Medulla oblongata (tissue), 1 donor: ENCODE results near the gene RNF222.
"Not testable (repeated sequence)": the region's sequence is repeated elsewhere in the genome, so short reads cannot be mapped to it uniquely, and the experiment has no call there.

Experiments
- DNase-seq: peaks from one replicate; pipeline ENCODE4 v3.0.0-alpha.2; 2015; ENCODE audit errors: extremely low spot score

The RNF222 gene

GRCh38 chr17:8380049-8380448, 17.6 kb downstream of the RNF222 start:
- DNase-seq, result no peak

GRCh38 chr17:8378117-8378516, 19.5 kb downstream of the RNF222 start:
- DNase-seq, result not testable (repeated sequence)

- DNase-seq, result no peak
Observed at GRCh38 chr17:8377422-8377821, 20.2 kb downstream of the RNF222 start.

- peak; percentile 86 for DNase-seq
Observed at GRCh38 chr17:8376271-8377067, 21.2 kb downstream of the RNF222 start, which contains the start of gene KRABD2. Gene KRABD2, minus strand, starts transcription at chr17:8376704.

GRCh38 chr17:8375738-8376259, 21.8 kb downstream of the RNF222 start:
- no peak for DNase-seq

GRCh38 chr17:8373856-8374255, 23.8 kb downstream of the RNF222 start:
- not testable (repeated sequence) for DNase-seq

GRCh38 chr17:8372422-8372821, 25.2 kb downstream of the RNF222 start:
- no peak for DNase-seq

- DNase-seq, result no peak
Observed at GRCh38 chr17:8371786-8372185, 25.8 kb downstream of the RNF222 start.

GRCh38 chr17:8369944-8370343, 27.7 kb downstream of the RNF222 start:
- peak; percentile 36 for DNase-seq

- DNase-seq, result no peak
Observed at GRCh38 chr17:8368193-8368592, 29.4 kb downstream of the RNF222 start.

- no peak for DNase-seq
Observed at GRCh38 chr17:8366231-8366630, 31.4 kb downstream of the RNF222 start.

- no peak for DNase-seq
Observed at GRCh38 chr17:8365143-8365542, 32.5 kb downstream of the RNF222 start.

- DNase-seq, result peak; percentile 63
Observed at GRCh38 chr17:8362651-8363332, 34.8 kb downstream of the RNF222 start.

GRCh38 chr17:8360751-8361150, 36.9 kb downstream of the RNF222 start:
- no peak for DNase-seq

GRCh38 chr17:8360260-8360659, 37.4 kb downstream of the RNF222 start:
- DNase-seq, result no peak

- DNase-seq, result no peak
Observed at GRCh38 chr17:8359769-8360168, 37.9 kb downstream of the RNF222 start.

GRCh38 chr17:8357910-8358309, 39.7 kb downstream of the RNF222 start:
- DNase-seq, result no peak

- DNase-seq, result no peak
Observed at GRCh38 chr17:8354236-8354635, 43.4 kb downstream of the RNF222 start.

- no peak for DNase-seq
Observed at GRCh38 chr17:8353736-8354135, 43.9 kb downstream of the RNF222 start.

GRCh38 chr17:8350339-8350738, 47.3 kb downstream of the RNF222 start:
- no peak for DNase-seq

GRCh38 chr17:8347001-8347400, 50.6 kb downstream of the RNF222 start:
- DNase-seq, result not testable (repeated sequence)

GRCh38 chr17:8345951-8346665, 51.5 kb downstream of the RNF222 start:
- no peak for DNase-seq
